ENCODE measurements around the gene RNASE13.

DNA sequence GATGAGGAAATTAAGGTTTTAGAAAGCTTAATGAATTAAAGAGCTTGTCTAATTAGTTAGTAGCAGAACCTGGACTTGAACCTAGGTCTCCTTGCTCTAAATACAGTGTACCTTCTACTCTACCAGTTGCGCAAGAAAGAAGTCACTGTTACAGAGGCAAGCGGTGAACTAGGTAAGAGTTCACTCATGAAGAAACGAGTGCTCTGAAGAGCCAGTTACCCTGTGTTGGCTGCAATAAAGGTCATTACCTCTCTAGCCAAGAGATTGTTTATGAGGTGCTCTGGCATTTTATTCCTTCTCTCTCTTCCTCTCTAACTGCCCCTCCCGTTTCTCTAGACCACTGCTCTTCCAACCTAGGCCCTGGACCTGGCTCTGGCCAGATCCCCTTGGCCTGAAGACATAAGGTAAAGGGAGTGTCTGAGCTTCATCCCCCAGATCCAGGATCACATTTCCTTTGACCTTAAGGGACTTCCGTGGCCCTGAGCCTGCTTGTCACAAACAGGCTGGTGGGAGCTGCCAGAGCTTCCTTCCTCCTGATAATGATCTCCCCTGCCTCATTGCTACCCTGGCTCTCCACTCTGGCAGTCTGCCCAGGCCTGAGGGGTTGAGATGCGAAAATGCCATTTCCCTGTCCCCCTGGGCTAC lies 9.5 kb upstream of the RNASE13 start:
- TF ChIP-seq, protein P1, sequence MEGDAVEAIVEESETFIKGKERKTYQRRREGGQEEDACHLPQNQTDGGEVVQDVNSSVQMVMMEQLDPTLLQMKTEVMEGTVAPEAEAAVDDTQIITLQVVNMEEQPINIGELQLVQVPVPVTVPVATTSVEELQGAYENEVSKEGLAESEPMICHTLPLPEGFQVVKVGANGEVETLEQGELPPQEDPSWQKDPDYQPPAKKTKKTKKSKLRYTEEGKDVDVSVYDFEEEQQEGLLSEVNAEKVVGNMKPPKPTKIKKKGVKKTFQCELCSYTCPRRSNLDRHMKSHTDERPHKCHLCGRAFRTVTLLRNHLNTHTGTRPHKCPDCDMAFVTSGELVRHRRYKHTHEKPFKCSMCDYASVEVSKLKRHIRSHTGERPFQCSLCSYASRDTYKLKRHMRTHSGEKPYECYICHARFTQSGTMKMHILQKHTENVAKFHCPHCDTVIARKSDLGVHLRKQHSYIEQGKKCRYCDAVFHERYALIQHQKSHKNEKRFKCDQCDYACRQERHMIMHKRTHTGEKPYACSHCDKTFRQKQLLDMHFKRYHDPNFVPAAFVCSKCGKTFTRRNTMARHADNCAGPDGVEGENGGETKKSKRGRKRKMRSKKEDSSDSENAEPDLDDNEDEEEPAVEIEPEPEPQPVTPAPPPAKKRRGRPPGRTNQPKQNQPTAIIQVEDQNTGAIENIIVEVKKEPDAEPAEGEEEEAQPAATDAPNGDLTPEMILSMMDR (IDR thresholded peaks at IDR 0.05) = no peak
- no peak for TF ChIP-seq ZFX (IDR thresholded peaks at IDR 0.05; ENCODE audit: borderline replicate concordance)

All from 22Rv1 (cell line).